ENCODE data around the gene CLDND2. TPM values are rescaled to one million over a fixed set of nuclear protein-coding genes. Genes with fewer than 3 reads are reported as not detected.

The CLDND2 gene
- total RNA-seq, 4 donors from 2014 or later: not detected

DNA sequence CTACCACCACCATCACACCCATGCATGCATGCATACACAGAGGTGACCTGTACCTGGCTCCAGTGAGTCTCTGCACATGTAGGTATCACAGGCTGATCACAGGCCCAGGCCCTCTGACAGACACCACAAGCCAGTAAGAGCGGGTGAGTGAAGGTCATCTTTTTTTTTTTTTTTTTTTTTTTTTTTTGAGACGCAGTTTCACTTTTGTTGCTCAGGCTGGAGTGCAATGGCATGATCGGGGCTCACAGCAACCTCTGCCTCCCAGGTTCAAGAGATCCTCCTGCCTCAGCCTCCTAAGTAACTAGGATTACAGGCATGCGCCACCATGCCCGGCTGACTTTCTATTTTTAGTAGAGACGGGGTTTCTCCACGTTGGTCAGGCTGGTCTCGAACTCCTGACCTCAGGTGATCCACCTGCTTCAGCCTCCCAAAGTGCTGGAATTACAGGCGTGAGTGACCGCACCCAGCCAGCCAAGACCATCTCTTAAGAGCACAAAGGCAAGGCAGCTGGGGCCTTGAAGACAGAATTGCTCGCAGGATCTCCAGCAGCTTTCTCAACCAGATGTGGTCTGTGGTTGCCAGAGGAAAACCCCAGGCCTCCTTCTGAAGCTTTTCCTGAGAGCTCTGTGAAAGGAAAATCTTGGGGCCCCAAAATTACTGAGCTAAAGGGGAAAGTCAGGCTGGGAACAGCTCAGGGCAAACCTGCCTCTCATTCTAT lies 6.9 kb upstream of the CLDND2 start:
- Histone ChIP-seq H3K36me3 (no peaks in the 10 kb centered on the region), H3K9me3 (no peaks in the 10 kb centered on the region), H3K27me3 (no peaks in the 10 kb centered on the region), H3K4me1 (no peaks in the 10 kb centered on the region), H3K4me3 (no peak overlapping the region), H3K27ac (no peak overlapping the region)
- 69 to 80% methylated on average over 3 to 11 of the region's 11 CpGs for WGBS, 2 donors (ENCODE audit: low coverage in 1 of 2)
- in situ Hi-C loops (cut with MboI; ENCODE audit: low pct_ligation_motif_present in 1 of 4, low pct_unique_long_range_greater_than_20kb in 1 of 4, low sequenced_read_pairs in 3 of 4): no loop called here
- intact Hi-C loops (cut with DNase I; ENCODE audit: low total_unique reads): loop anchor here (10.0 kb wide), 1 partner anchor 319 kb away; the partner anchor contains the start of gene SPACA6
- no peak for DNase-seq
- TF ChIP-seq, protein P1, sequence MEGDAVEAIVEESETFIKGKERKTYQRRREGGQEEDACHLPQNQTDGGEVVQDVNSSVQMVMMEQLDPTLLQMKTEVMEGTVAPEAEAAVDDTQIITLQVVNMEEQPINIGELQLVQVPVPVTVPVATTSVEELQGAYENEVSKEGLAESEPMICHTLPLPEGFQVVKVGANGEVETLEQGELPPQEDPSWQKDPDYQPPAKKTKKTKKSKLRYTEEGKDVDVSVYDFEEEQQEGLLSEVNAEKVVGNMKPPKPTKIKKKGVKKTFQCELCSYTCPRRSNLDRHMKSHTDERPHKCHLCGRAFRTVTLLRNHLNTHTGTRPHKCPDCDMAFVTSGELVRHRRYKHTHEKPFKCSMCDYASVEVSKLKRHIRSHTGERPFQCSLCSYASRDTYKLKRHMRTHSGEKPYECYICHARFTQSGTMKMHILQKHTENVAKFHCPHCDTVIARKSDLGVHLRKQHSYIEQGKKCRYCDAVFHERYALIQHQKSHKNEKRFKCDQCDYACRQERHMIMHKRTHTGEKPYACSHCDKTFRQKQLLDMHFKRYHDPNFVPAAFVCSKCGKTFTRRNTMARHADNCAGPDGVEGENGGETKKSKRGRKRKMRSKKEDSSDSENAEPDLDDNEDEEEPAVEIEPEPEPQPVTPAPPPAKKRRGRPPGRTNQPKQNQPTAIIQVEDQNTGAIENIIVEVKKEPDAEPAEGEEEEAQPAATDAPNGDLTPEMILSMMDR (IDR thresholded peaks at IDR 0.05): no peak
- TF ChIP-seq POLR2A (IDR thresholded peaks at IDR 0.05) (no peak), EP300 (IDR thresholded peaks at IDR 0.05; ENCODE audit: low read depth) (no peak), POLR2AphosphoS5 (IDR thresholded peaks at IDR 0.05) (no peak)

DNA sequence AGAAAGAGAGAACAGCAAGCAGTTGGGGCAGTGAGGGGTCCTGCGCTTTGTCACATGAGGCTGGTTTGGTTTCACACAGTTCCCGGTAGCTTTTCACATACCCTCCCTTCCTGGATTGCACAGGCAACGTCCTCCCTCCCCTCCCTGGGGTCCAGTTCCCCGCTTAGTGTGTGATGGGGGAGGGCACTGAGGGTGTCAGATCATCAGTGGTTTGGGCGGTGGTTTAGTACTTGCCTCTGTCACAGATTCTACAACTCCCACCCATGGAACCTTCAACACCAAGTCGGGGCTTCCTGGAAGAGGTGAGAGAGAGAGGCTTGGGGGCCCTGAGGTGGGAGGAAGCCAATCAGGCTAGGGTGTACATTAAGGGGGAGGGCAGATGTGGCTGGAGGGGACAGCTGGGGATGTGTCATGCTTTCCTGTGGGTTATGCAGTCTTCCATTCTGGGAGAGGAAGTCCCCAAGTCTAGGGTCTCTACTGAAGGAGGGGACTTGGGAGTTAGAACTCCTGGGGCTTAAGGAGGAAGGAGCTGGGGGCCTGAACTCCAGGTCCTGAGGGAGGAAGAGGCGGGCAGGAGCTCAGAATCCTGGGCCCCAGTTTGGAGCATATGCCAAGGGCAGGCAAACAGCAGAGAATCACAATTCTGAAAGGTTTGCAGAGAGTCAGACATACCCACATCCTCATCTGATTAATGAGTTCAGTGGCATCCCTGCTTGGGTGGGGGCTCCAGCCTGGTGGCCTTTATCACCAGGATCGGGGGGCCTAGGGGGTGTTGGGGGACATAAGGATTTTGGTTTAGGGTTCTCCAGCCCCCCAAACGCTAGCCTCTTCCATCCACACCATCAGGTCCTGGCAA lies 4.1 kb upstream of the CLDND2 start, which contains the start of gene NKG7:
Gene NKG7 (minus strand): TSS at position 6 of the 856 bp plus-strand sequence. CDS start 119 bp downstream, outside the sequence.
- no peaks in the 10 kb centered on the region for H3K27me3 ChIP-seq
- H3K27ac ChIP-seq: peak within 1 kb of the TSS; percentile 2 to 42 (median 18)
- H3K4me1 ChIP-seq: peaks cover 0 to 6% (median 3%) of the 10 kb centered on the region in 4 donors
- no peak within 1 kb of the TSS for H3K4me3 ChIP-seq
- intact Hi-C loops (cut with DNase I; ENCODE audit: low total_unique reads) (loop anchor here (10.0 kb wide), 1 partner anchor 322 kb away; the partner anchor contains the start of gene SPACA6), in situ Hi-C loops (cut with MboI; ENCODE audit: low pct_ligation_motif_present in 1 of 4, low pct_unique_long_range_greater_than_20kb in 1 of 4, low sequenced_read_pairs in 3 of 4) (no loop called here)
- DNase-seq: no peak
- no peak for TF ChIP-seq EP300 (IDR thresholded peaks at IDR 0.05; ENCODE audit: low read depth)
- TF ChIP-seq POLR2A (IDR thresholded peaks at IDR 0.05): no peak
- no peak for TF ChIP-seq POLR2AphosphoS5 (IDR thresholded peaks at IDR 0.05)
- TF ChIP-seq, protein P1 (IDR thresholded peaks at IDR 0.05): no peak
- no peaks in the 10 kb centered on the region for H3K9me3 ChIP-seq
- no peaks in the 10 kb centered on the region for H3K36me3 ChIP-seq
- WGBS, 2 donors (ENCODE audit: low coverage in 1 of 2): 44% methylated on average over 9 of the region's 9 CpGs; no CpG with 5 or more reads in 1 of the 2 donors

- Histone ChIP-seq H3K27me3 (no peaks in the 10 kb centered on the region), H3K4me3 (no peak overlapping the region), H3K9me3 (no peaks in the 10 kb centered on the region), H3K27ac (peak overlapping the region; percentile 2 to 42 (median 18)), H3K36me3 (no peaks in the 10 kb centered on the region), H3K4me1 (peaks cover 0 to 8% (median 3%) of the 10 kb centered on the region in 4 donors)
- no peak for DNase-seq
- TF ChIP-seq POLR2A (IDR thresholded peaks at IDR 0.05) (no peak), POLR2AphosphoS5 (IDR thresholded peaks at IDR 0.05) (no peak), EP300 (IDR thresholded peaks at IDR 0.05; ENCODE audit: low read depth) (no peak)
- TF ChIP-seq, protein P1 (IDR thresholded peaks at IDR 0.05): no peak
- in situ Hi-C loops (cut with MboI; ENCODE audit: low pct_ligation_motif_present in 1 of 4, low pct_unique_long_range_greater_than_20kb in 1 of 4, low sequenced_read_pairs in 3 of 4): no loop called here
- intact Hi-C loops (cut with DNase I; ENCODE audit: low total_unique reads): loop anchor here (10.0 kb wide), 1 partner anchor 323 kb away; the partner anchor contains the start of gene SPACA6
- 78 to 83% methylated on average over 5 to 18 of the region's 18 CpGs for WGBS, 2 donors (ENCODE audit: low coverage in 1 of 2)
Observed at GRCh38 chr19:51372021-51372648, 3.3 kb upstream of the CLDND2 start.

Data from transverse colon (tissue), 4 donors.